Lower leg skin (tissue), 3 donors: Measurements from ENCODE around the gene LSM3.

Source experiments
- POLR2A ChIP-seq, 2 donors: fragments of 450-650 bp; IDR thresholded peaks; one replicate each; pipeline ENCODE4 v1.6.1; 2016 to 2017; ENCODE audit warnings: antibody characterized with exemption in 2 of 2, mild to moderate bottlenecking in 1 of 2, moderate library complexity in 1 of 2
- TF ChIP-seq, protein P1 (sequence below), 3 donors: fragments of 450-650 bp; IDR thresholded peaks; one replicate each; pipeline ENCODE4 v1.5.1; 2016; ENCODE audit warnings: antibody characterized with exemption in 3 of 3, mild to moderate bottlenecking in 3 of 3, moderate library complexity in 2 of 3

DNA sequence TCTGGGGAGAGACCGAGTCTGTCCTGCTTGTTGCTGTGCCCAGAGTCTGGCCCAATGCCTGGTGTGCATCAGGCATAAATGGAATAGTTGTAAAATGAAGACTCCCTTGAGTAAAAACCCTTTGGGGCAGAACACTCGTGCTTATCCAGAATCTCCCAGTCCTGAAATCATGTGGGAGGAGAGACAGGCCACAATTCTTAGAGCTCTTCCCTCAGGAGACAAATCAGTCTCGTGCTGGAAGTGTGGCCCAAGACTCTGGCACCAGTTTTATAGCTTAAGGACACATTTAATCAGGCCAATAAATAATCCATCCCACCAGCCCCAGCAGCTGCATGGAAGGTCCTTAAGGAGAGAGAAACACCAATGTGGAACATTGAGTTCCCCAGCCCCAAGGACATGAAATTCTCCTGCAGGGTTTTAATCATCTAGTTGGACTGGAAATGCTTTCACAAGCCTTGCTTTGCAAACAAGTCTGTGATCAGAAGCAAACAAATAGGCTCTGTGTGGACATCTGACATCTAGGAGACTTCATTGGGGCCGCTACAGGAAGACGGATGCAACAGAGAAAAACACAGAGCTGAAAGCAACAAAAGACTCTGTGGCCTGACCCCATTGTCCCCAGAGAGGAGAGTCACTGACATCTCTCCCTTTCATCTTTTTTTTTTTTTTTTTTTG lies 70.4 kb downstream of the LSM3 start:
- TF ChIP-seq, protein P1, sequence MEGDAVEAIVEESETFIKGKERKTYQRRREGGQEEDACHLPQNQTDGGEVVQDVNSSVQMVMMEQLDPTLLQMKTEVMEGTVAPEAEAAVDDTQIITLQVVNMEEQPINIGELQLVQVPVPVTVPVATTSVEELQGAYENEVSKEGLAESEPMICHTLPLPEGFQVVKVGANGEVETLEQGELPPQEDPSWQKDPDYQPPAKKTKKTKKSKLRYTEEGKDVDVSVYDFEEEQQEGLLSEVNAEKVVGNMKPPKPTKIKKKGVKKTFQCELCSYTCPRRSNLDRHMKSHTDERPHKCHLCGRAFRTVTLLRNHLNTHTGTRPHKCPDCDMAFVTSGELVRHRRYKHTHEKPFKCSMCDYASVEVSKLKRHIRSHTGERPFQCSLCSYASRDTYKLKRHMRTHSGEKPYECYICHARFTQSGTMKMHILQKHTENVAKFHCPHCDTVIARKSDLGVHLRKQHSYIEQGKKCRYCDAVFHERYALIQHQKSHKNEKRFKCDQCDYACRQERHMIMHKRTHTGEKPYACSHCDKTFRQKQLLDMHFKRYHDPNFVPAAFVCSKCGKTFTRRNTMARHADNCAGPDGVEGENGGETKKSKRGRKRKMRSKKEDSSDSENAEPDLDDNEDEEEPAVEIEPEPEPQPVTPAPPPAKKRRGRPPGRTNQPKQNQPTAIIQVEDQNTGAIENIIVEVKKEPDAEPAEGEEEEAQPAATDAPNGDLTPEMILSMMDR (IDR thresholded peaks at IDR 0.05) = no peak
- TF ChIP-seq POLR2A (IDR thresholded peaks at IDR 0.05) = no peak
